ENCODE data around the gene IRAG1.

DNA sequence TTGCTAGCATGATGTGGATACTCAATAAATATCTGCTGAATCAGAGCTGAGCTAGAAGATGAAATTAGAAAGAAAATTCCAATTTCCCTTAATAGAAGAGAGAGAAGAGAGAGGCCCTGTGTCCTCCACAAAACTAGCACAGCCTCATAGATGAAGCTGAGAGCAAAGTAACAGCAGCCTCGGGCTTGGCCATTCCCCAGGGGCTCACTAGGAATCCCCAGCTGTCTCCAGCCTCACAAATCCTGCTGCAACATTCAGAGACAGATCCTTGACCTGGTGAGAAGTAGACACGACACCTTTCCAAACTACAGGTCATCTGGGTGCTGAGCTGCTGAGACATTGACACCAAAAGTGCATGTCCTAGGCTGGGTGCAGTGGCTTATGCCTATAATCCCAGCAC, 26.1 kb upstream of the IRAG1 start:
- no peak for TF ChIP-seq POLR2AphosphoS5 (IDR thresholded peaks at IDR 0.05; ENCODE audit: low read depth, low read length)
- no peak for TF ChIP-seq TAF1 (IDR thresholded peaks at IDR 0.05; ENCODE audit: borderline replicate concordance, insufficient read depth, low read length)
- TF ChIP-seq, protein P1, sequence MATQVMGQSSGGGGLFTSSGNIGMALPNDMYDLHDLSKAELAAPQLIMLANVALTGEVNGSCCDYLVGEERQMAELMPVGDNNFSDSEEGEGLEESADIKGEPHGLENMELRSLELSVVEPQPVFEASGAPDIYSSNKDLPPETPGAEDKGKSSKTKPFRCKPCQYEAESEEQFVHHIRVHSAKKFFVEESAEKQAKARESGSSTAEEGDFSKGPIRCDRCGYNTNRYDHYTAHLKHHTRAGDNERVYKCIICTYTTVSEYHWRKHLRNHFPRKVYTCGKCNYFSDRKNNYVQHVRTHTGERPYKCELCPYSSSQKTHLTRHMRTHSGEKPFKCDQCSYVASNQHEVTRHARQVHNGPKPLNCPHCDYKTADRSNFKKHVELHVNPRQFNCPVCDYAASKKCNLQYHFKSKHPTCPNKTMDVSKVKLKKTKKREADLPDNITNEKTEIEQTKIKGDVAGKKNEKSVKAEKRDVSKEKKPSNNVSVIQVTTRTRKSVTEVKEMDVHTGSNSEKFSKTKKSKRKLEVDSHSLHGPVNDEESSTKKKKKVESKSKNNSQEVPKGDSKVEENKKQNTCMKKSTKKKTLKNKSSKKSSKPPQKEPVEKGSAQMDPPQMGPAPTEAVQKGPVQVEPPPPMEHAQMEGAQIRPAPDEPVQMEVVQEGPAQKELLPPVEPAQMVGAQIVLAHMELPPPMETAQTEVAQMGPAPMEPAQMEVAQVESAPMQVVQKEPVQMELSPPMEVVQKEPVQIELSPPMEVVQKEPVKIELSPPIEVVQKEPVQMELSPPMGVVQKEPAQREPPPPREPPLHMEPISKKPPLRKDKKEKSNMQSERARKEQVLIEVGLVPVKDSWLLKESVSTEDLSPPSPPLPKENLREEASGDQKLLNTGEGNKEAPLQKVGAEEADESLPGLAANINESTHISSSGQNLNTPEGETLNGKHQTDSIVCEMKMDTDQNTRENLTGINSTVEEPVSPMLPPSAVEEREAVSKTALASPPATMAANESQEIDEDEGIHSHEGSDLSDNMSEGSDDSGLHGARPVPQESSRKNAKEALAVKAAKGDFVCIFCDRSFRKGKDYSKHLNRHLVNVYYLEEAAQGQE (IDR thresholded peaks at IDR 0.05; ENCODE audit: insufficient read depth in 1 of 2, low read depth in 2 of 2, low read length in 2 of 2) = no peak
- no peak for TF ChIP-seq SIN3A (IDR thresholded peaks at IDR 0.05; ENCODE audit: borderline replicate concordance, insufficient read depth, low read length)
